ENCODE data around the gene DPYSL5. TPM values are rescaled to one million over a fixed set of nuclear protein-coding genes. Genes with fewer than 3 reads are reported as not detected.

The DPYSL5 gene
- total RNA-seq, 2 experiments from 2014 or later: not detected

- CTCF ChIA-PET: interaction anchor here (0.9 to 2.0 kb wide), 2 partner anchors 9 to 33 kb away, joined by 4 to 7 read pairs; no protein-coding TSS in a partner anchor
- no peaks in the 10 kb centered on the region for H3K9me3 Mint-ChIP-seq (ENCODE audit: low read depth)
- no peak overlapping the region for H3K4me3 Mint-ChIP-seq
- H3K27ac Mint-ChIP-seq: no peak overlapping the region
- H3K36me3 Mint-ChIP-seq: no peaks in the 10 kb centered on the region
- H3K4me1 Mint-ChIP-seq: peaks cover 2% of the 10 kb centered on the region
- ATAC-seq: no peak
- DNase-seq: no peak
- peaks cover 7% of the 10 kb centered on the region for H3K27me3 Mint-ChIP-seq
These were observed 147.1 kb downstream of the DPYSL5 start for GRCh38 chr2:26994983-26995382.

- no peaks in the 10 kb centered on the region for H3K9me3 Mint-ChIP-seq (ENCODE audit: low read depth)
- H3K27me3 Mint-ChIP-seq: peaks cover 7% of the 10 kb centered on the region
- no peak overlapping the region for H3K27ac Mint-ChIP-seq
- ATAC-seq (no peak), DNase-seq (no peak)
- H3K4me3 Mint-ChIP-seq: no peak overlapping the region
- H3K36me3 Mint-ChIP-seq: no peaks in the 10 kb centered on the region
- CTCF ChIA-PET: interaction anchor here (1.4 to 1.5 kb wide), 2 partner anchors 19 to 35 kb away, joined by 4 read pairs; no protein-coding TSS in a partner anchor
- no peaks in the 10 kb centered on the region for H3K4me1 Mint-ChIP-seq
These were observed 149.5 kb downstream of the DPYSL5 start for GRCh38 chr2:26997394-26997793.

DNA sequence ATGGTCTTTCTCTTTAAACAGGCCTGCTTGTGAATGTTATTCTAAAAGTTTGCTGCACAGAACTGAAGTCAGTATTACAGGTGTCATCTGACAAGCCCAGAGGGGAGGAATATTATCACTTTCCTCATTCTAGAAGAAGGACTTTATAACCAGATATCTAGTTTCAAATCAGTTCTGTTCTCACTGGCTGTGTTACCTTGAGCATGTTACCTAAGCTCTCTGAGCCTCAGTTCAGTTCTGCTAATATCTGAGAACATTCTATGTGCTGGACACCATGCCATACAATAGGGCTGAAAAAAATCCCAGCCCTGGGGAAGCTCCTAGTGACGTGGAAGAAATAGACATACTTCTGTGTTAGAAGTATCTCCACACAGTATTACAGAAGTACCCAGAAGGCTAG, 150.4 kb downstream of the DPYSL5 start:
- no peaks in the 10 kb centered on the region for H3K9me3 Mint-ChIP-seq (ENCODE audit: low read depth)
- CTCF ChIA-PET: interaction anchor here (0.7 to 1.5 kb wide), 4 partner anchors 18 to 76 kb away, joined by 3 to 4 read pairs (median 4); no protein-coding TSS in a partner anchor

More for the DNA sequence above, 150.4 kb downstream of the DPYSL5 start:
- H3K27me3 Mint-ChIP-seq: peaks cover 7% of the 10 kb centered on the region
- ATAC-seq (no peak), DNase-seq (no peak)
- H3K4me1 Mint-ChIP-seq: no peaks in the 10 kb centered on the region
- no peaks in the 10 kb centered on the region for H3K36me3 Mint-ChIP-seq
- H3K27ac Mint-ChIP-seq: no peak overlapping the region
- H3K4me3 Mint-ChIP-seq: no peak overlapping the region

Other genes with a start within 250 kb of the DPYSL5 start
- gene CIB4, start 206.8 kb upstream of the DPYSL5 start, total RNA-seq: not detected
- not detected for gene KCNK3, start 155.4 kb upstream of the DPYSL5 start, total RNA-seq
- 10 to 100 TPM; 16.3 to 17.2 TPM for gene SLC35F6, start 83.8 kb upstream of the DPYSL5 start, total RNA-seq
- 10 to 100 TPM; 51.6 to 58.7 TPM for gene CENPA, start 62.1 kb upstream of the DPYSL5 start, total RNA-seq
- gene MAPRE3, start 122.5 kb downstream of the DPYSL5 start, total RNA-seq: 1 to 10 TPM in 1 of 2 experiments, under 1 TPM in 1; 0.91 to 1.3 TPM
- 10 to 100 TPM; 68.7 to 86.6 TPM for gene TMEM214, start 184.8 kb downstream of the DPYSL5 start, total RNA-seq
- 10 to 100 TPM; 13.8 to 15.1 TPM for gene AGBL5, start 203.5 kb downstream of the DPYSL5 start, total RNA-seq
- gene OST4, start 223.5 kb downstream of the DPYSL5 start, total RNA-seq: 100 to 1,000 TPM; 248 to 318 TPM
- under 1 TPM; 0.75 to 0.79 TPM for gene EMILIN1, start 230.5 kb downstream of the DPYSL5 start, total RNA-seq
- gene KHK, start 238.6 kb downstream of the DPYSL5 start, total RNA-seq: 1 to 10 TPM; 8.0 to 8.8 TPM